Skeletal muscle satellite cell (primary cell): ENCODE results near the gene CBX2.
A peak's percentile ranks its signal among the peaks of the same experiment; 100 is the strongest.

Source experiments
- H3K27me3 ChIP-seq: 2 replicates; pipeline ENCODE4 v1.7.0; 2013; ENCODE audit warnings: low read length; ENCODE audit not compliant: control insufficient read depth, insufficient read depth
- H3K36me3 ChIP-seq: 2 replicates; pipeline ENCODE4 v1.7.0; 2013; ENCODE audit warnings: mild to moderate bottlenecking, control low read depth, low read length; ENCODE audit not compliant: insufficient read depth
- H3K4me1 ChIP-seq: 2 replicates; pipeline ENCODE4 v1.7.0; 2013; ENCODE audit warnings: low read length; ENCODE audit not compliant: control insufficient read depth, insufficient read depth
- H3K4me2 ChIP-seq: 2 replicates; pipeline ENCODE4 v1.7.0; 2013; ENCODE audit warnings: mild to moderate bottlenecking, low read length
- H3K4me3 ChIP-seq: 2 replicates; pipeline ENCODE4 v1.7.0; 2013; ENCODE audit warnings: low read length
- H3K9ac ChIP-seq: 2 replicates; pipeline ENCODE4 v1.7.0; 2013; ENCODE audit warnings: mild to moderate bottlenecking, low read depth, low read length, moderate library complexity
- H3K9me3 ChIP-seq: replicated peaks from 2 replicates; pipeline ENCODE4 v1.7.0; 2013; ENCODE audit warnings: mild to moderate bottlenecking, control low read depth, low read length

The CBX2 gene

DNA sequence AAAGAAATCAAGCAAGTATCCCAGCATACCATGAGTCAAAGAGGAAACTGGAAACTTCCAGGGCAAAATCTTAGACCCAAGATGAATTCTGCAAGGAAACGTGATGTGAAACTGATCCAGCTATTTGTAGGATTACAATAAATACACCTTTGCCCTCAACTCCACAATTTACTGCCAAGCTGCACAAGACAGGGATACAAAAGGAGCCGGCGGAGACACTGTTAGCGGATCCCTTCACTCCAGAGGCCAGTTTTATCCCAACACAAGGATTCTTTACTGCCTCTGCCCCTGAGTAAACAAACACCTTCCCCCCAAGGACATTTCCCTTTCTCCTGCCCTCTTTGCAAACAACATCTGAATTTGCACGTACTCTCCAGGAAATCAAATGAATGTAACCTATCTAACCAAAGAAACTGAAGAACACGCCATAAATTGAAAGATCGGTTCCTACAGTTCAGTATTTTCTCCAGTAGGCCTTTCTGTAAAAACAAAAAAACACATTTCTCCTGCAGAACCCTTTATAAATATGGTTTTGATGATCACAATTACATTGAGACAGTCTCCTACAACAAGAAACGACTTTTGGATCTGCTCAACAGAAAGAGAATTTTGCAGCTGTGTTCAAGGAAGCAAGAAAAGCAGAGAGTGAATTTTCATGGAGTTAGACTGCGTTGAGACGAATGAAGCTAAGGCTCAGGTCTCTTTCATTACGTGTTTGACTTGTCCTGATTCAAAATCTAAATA lies 1.4 kb upstream of the CBX2 start:
- Histone ChIP-seq H3K9me3 (no peaks in the 10 kb centered on the region), H3K4me1 (peaks cover 15% of the 10 kb centered on the region), H3K27me3 (peaks cover 53% of the 10 kb centered on the region), H3K9ac (no peak overlapping the region), H3K36me3 (no peaks in the 10 kb centered on the region), H3K4me2 (no peak overlapping the region), H3K4me3 (no peak overlapping the region)

DNA sequence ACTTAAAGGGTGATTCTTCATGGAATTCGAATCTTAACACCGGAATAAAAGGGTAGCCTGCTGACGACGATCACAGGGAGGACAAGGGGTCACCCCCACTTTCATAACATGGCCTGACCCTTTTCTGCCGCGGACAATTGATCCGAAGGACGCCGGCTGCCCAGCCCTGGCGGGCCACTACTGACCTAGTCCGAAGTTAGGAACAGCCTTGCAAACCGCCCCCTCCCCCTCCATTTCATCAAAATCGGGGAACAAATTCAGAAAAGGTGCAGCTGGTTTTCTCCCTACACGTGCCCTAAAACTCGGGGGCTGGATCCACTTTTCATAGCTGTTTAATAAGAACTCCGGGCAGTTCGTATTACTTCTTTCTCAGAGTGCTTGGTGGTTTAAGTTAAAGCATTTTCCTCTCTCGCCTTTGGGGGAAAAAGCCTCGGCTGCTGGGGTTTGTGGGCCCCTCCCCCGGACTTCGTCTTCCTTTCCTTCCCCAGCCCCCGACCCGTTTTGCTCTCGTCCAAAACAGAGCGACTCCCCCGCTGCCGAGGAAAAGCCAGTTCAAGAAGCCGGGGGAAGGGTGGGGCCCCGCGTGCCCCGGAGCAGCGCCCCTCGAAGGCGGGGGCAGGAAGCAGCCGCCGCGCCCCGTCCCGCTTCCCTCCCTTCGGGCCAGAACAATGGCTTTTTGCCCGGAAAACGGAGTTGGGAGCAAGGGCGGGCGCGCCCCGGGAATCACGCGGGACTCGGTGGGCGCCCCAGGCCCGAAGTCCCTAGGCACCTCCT lies 641 bp upstream of the CBX2 start:
- Histone ChIP-seq H3K4me3 (peak overlapping the region; percentile 63), H3K9ac (peak overlapping the region; percentile 46), H3K27me3 (peaks cover 51% of the 10 kb centered on the region)

DNA sequence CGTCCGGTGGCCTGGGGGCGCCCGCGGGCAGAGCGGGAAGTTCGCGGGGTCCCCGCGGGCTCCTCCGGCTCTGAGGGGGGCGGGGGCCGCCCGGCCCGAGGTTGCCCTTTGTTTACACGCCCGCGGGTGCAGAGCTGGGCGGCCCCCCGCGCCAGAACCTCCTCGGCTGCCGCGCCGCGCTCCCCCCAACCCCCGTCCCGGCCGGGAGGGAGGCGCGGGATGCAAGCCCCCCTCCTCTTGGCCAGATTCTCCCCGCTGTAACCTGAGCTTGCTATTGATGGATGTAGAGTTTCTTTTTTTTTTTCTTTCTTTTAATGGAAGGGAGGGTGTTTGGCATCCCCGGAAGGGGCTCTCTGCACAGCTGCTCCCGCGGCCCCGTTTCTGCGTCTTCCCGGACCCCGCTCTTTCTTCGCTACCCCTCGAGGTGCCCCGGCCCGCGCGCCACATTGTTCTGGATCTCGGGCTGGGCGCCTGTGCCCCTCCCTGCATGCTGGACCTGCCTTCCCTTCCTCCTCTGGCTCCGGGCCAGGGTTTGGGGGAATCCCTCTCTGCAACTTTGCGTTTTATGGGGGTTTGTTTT lies 646 bp downstream of the CBX2 start:
- Histone ChIP-seq H3K9ac (peak overlapping the region; percentile 71), H3K36me3 (no peaks in the 10 kb centered on the region), H3K4me2 (peak overlapping the region; percentile 72), H3K27me3 (peaks cover 39% of the 10 kb centered on the region), H3K9me3 (no peaks in the 10 kb centered on the region), H3K4me1 (peaks cover 15% of the 10 kb centered on the region), H3K4me3 (peak overlapping the region; percentile 80)

More for the DNA sequence above, 641 bp upstream of the CBX2 start:
- H3K36me3 ChIP-seq, result no peaks in the 10 kb centered on the region
- H3K4me1 ChIP-seq, result peaks cover 15% of the 10 kb centered on the region
- H3K9me3 ChIP-seq, result no peaks in the 10 kb centered on the region
- H3K4me2 ChIP-seq, result peak overlapping the region; percentile 80

DNA sequence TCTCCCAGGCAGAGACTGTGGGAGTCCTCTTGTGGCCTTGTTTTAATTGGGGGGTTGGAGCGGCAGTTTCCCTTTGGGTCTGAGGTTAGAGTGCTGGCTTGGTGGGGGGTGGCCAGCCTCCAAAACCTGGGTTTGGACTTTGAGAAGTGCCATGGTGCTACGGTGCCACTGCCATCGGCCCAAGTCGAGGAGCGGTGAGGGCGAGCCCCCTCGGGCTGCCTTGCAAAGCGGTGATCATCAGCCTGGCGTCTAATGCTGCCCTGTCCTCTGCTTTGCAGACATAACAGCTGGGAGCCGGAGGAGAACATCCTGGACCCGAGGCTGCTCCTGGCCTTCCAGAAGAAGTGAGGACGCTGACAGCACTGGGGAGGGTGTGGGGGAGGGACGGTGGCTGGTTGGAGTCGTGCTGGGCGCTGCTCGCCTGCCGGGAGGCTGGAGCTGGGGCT lies 1.2 kb downstream of the CBX2 start:
- no peaks in the 10 kb centered on the region for H3K36me3 ChIP-seq
- H3K9me3 ChIP-seq, result no peaks in the 10 kb centered on the region
- peaks cover 34% of the 10 kb centered on the region for H3K27me3 ChIP-seq
- peaks cover 15% of the 10 kb centered on the region for H3K4me1 ChIP-seq
- peak overlapping the region; percentile 80 for H3K4me3 ChIP-seq
- peak overlapping the region; percentile 71 for H3K9ac ChIP-seq
- H3K4me2 ChIP-seq, result peak overlapping the region; percentile 72

DNA sequence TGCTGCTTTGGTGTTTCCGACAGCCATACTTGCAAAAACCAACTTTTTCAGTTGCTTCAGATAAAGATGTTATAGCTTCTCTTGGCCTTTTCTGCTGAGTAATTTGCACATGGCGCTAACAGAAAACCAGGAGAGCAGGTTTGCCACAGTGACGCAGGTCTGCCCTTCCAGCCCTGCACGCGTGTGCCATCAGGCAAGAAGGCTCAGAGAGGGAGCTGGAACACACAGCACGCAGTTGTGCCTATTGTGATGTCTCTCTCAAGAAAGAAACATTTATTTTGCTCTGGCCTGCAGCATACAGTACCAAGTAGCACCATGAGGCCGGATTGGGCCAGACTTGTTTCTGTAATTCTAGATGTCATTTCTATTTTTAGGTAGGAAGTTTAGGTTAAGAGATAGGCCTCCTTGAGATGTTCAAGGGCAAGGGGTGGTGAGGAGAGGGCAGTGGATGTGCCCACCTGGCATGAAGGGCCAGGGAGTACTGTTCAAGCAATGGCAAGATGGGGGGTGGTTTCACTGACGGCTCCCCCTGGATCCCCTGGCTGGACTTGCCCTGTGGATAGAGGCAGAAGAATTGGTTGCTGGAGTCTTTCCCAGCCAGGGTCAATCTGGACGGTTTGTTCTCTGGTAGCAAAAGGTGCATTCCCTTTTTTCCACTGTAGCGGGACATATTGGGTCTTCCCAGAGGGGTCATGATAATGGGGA lies 1.9 kb downstream of the CBX2 start:
- H3K9me3 ChIP-seq, result no peaks in the 10 kb centered on the region
- H3K4me2 ChIP-seq, result peak overlapping the region; percentile 72
- H3K4me1 ChIP-seq, result peaks cover 15% of the 10 kb centered on the region
- H3K4me3 ChIP-seq, result no peak overlapping the region
- no peak overlapping the region for H3K9ac ChIP-seq
- no peaks in the 10 kb centered on the region for H3K36me3 ChIP-seq
- peaks cover 27% of the 10 kb centered on the region for H3K27me3 ChIP-seq

DNA sequence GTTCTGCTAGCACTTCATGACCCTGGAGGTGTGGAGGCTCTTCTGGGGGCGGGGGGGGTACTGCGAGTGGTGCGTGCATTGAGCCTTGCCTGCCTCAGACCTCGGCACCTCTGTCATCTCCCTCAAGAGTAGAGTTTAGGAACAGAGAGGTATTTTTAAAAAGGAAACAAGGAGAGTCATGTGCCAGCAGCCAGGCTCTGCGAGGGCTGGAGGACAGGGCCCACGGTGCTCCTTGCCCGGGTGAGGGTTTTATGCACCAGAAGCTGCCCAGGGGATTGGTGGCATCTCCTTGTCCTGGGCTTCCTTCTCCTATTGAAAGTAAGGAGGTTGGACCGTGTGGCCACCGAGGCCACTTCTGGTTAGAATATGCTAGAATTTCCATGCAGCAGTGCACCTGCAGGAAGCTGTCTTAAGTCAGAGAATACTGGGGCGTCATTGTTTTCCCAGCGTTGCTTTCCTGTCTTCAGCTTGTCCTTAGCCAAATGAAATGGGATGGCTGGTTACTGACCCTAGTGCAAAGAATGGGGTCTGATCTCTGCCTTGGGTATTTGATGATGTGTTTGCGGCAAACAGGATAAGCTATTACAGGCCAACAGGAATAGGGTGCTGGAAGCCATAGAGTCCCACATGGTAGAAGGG lies 3.2 kb downstream of the CBX2 start:
- peaks cover 14% of the 10 kb centered on the region for H3K27me3 ChIP-seq
- no peak overlapping the region for H3K4me2 ChIP-seq
- no peaks in the 10 kb centered on the region for H3K36me3 ChIP-seq
- H3K9ac ChIP-seq, result no peak overlapping the region
- H3K9me3 ChIP-seq, result no peaks in the 10 kb centered on the region
- no peak overlapping the region for H3K4me3 ChIP-seq
- H3K4me1 ChIP-seq, result peaks cover 15% of the 10 kb centered on the region

DNA sequence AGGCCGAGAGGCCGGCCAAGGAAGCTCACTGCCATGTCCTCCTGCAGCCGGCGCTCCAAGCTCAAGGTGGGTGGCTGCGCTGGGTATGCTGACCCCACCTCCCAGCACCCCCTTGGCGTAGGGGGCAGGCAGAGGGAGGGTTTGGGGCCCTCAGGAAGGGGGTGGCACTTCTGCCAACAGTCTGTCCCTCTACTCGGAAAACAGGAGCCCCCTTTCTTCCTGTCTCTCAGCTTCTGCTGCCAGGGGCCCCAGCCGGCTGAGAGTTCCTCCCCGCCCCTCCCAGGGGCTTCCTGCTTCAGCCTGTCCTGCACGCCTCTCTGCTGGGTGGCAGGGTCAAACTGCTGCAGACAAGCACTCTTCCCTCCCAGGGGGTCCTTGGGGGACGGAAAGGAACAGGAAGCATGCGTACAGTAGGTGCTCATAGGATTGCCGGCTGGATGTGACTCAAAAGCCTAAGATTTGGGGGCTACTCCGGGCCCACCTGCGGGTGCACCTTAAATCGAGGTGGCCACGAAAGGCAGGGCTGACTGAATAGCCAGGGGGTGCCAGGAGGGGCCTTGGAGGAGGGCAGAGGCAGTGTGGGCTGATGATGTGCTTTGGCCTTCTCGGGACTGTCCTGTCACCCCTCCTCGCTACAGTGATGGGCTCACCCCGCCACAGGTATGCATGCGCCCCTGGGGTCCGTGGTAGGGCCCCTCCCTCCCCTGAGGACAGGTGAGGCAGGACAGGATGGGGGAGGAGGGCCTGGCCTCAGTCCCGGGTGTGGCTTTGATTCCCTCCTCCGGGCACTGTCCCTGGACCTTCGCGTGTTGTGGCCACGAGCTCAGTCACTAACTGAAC lies 4.0 kb downstream of the CBX2 start:
- peaks cover 5% of the 10 kb centered on the region for H3K27me3 ChIP-seq
- no peak overlapping the region for H3K4me2 ChIP-seq
- no peak overlapping the region for H3K4me3 ChIP-seq
- H3K4me1 ChIP-seq, result peaks cover 15% of the 10 kb centered on the region
- H3K9ac ChIP-seq, result no peak overlapping the region
- no peaks in the 10 kb centered on the region for H3K9me3 ChIP-seq
- no peaks in the 10 kb centered on the region for H3K36me3 ChIP-seq

DNA sequence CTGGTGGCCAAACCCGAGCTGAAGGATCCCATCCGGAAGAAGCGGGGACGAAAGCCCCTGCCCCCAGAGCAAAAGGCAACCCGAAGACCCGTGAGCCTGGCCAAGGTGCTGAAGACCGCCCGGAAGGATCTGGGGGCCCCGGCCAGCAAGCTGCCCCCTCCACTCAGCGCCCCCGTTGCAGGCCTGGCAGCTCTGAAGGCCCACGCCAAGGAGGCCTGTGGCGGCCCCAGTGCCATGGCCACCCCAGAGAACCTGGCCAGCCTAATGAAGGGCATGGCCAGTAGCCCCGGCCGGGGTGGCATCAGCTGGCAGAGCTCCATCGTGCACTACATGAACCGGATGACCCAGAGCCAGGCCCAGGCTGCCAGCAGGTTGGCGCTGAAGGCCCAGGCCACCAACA lies 5.9 kb downstream of the CBX2 start:
- H3K36me3 ChIP-seq, result no peaks in the 10 kb centered on the region
- peaks cover 6% of the 10 kb centered on the region for H3K4me1 ChIP-seq
- no peak overlapping the region for H3K4me3 ChIP-seq
- H3K9ac ChIP-seq, result no peak overlapping the region
- H3K9me3 ChIP-seq, result no peaks in the 10 kb centered on the region
- H3K27me3 ChIP-seq, result peaks cover 1% of the 10 kb centered on the region
- H3K4me2 ChIP-seq, result no peak overlapping the region

DNA sequence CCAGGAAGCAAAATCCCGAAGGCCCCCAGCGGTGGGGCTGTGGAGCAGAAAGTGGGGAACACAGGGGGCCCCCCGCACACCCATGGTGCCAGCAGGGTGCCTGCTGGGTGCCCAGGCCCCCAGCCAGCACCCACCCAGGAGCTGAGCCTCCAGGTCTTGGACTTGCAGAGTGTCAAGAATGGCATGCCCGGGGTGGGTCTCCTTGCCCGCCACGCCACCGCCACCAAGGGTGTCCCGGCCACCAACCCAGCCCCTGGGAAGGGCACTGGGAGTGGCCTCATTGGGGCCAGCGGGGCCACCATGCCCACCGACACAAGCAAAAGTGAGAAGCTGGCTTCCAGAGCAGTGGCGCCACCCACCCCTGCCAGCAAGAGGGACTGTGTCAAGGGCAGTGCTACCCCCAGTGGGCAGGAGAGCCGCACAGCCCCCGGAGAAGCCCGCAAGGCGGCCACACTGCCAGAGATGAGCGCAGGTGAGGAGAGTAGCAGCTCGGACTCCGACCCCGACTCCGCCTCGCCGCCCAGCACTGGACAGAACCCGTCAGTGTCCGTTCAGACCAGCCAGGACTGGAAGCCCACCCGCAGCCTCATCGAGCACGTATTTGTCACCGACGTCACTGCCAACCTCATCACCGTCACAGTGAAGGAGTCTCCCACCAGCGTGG lies 6.5 kb downstream of the CBX2 start:
- peaks cover under 1% of the 10 kb centered on the region for H3K4me1 ChIP-seq
- H3K36me3 ChIP-seq, result no peaks in the 10 kb centered on the region
- peaks cover 7% of the 10 kb centered on the region for H3K27me3 ChIP-seq
- no peak overlapping the region for H3K9ac ChIP-seq
- H3K4me3 ChIP-seq, result no peak overlapping the region
- no peak overlapping the region for H3K4me2 ChIP-seq
- no peaks in the 10 kb centered on the region for H3K9me3 ChIP-seq
